SJSA1 (cell line): ENCODE data around the gene HAUS6. TPM values are rescaled to one million over a fixed set of nuclear protein-coding genes. Genes with fewer than 3 reads are reported as not detected.
"Not testable (repeated sequence)": the region's sequence is repeated elsewhere in the genome, so short reads cannot be mapped to it uniquely, and the experiment has no call there.

Experiments used
- DNase-seq, 2 experiments: peaks; one replicate each; pipeline ENCODE4 v3.0.0-alpha.2; 2015 to 2020; ENCODE audit warnings: low spot score in 2 of 2, low read depth in 1 of 2
- H3K27ac ChIP-seq: fragments of 250-450 bp; sonication (Bioruptor Pico); 2 replicates; pipeline ENCODE4 v1.5.1; 2020; ENCODE audit warnings: mild to moderate bottlenecking, moderate library complexity
- H3K27me3 ChIP-seq: fragments of 250-450 bp; sonication (Bioruptor Pico); replicated peaks from 2 replicates; pipeline ENCODE4 v1.5.1; 2020; ENCODE audit warnings: mild to moderate bottlenecking, moderate library complexity
- H3K36me3 ChIP-seq: fragments of 250-450 bp; sonication (Bioruptor Pico); 2 replicates; pipeline ENCODE4 v1.5.1; 2020; ENCODE audit warnings: mild to moderate bottlenecking
- H3K4me1 ChIP-seq: fragments of 250-450 bp; sonication (Bioruptor Pico); replicated peaks from 2 replicates; pipeline ENCODE4 v1.6.1; 2021; ENCODE audit warnings: mild to moderate bottlenecking
- H3K4me3 ChIP-seq: fragments of 250-450 bp; sonication (Bioruptor Pico); 2 replicates; pipeline ENCODE4 v1.5.1; 2020; ENCODE audit warnings: mild to moderate bottlenecking
- H3K9me3 ChIP-seq: fragments of 250-450 bp; sonication (Bioruptor Pico); replicated peaks from 2 replicates; pipeline ENCODE4 v1.5.1; 2020; ENCODE audit warnings: mild to moderate bottlenecking
- total RNA-seq: library from RNA; depleted of rRNA; stranded (reverse); fragments of >200 nt; shearing (Covaris generic); gene quantifications from 2 replicates; pipeline ENCODE4 v1.2.3, GENCODE V29; 2014

Gene HAUS6
- total RNA-seq, 1 experiment from 2014 or later: 13.5 TPM

DNA sequence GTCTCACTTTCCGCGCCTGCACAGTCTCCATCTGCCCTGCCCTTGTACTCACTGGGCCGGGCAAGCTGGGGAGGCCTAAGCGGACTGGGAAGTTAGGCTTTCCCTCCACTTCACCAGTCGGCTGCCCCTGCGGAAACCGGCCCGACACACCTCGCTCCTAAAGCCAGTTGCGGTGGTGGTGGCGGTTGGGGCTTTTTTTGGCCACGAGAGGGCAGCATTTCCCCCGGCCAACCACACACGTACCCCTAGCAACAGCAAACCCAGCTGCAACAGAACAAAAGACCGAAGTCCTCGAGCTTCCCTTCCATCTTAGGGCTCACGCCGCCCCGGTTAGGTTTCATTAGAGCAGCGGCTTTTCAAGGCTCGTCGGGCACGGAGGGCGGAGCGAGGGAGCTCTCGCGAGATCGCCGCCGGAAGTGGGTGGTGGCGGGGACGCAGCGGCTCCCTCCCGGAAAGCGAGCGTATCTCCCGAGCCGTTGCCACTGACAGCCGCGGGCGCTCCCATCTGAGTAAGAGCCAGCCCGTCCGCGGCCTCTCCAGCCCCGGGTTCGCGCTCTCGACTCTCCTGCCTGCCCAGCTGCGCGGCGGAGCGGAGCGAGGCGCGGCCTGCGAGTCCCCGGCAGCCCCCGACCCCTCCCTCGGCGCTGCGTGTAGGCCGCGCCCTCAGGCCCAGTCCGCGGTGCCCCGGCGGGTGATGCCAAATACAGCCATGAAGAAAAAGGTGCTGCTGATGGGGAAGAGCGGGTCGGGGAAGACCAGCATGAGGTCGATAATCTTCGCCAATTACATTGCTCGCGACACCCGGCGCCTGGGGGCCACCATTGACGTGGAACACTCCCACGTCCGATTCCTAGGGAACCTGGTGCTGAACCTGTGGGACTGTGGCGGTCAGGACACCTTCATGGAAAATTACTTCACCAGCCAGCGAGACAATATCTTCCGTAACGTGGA, 53.5 kb downstream of the HAUS6 start, which contains the start of gene RRAGA:
RRAGA (plus strand) TSS at position 462 of the 951 bp plus-strand sequence; CDS start at position 695, 233 bp downstream.
- Histone ChIP-seq H3K27me3 (no peaks in the 10 kb centered on the region), H3K36me3 (peaks cover 6% of the 10 kb centered on the region; the same call in 1 of the 2 replicates), H3K4me1 (no peaks in the 10 kb centered on the region; the same call in 1 of the 2 replicates), H3K27ac (peak within 1 kb of the TSS; percentile 68), H3K9me3 (0 out of 2 replicates have a peak, but pooled peaks cover 3% of the 10 kb centered on the region), H3K4me3 (peak within 1 kb of the TSS; percentile 52)
- DNase-seq: peak; percentile 76 to 77

GRCh38 chr9:19036611-19037010, 66.1 kb downstream of the HAUS6 start:
- Histone ChIP-seq H3K4me3 (no peak overlapping the region), H3K36me3 (no peaks in the 10 kb centered on the region), H3K27me3 (no peaks in the 10 kb centered on the region), H3K4me1 (no peaks in the 10 kb centered on the region), H3K27ac (no peak overlapping the region), H3K9me3 (no peaks in the 10 kb centered on the region)
- no peak for DNase-seq

DNA sequence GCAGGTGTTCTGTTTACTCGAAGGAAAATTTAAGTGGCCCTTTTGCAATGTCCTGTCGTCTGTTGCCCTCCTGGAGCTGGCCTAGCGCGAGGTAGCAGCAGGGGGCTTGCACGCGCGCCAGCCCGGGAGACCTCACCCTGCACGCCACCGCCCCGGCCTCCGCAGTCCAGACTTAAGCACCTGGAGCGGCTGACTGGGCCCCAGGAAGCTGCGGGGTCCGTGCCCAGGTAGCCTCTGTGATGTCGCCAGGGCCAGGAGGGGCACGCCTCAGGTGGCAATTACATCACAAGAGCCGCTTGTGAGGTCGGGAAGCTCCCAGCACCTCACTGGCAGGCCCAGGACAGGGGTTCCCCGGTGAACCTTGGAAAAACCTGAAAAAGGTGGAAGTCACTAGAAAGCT, 69.7 kb downstream of the HAUS6 start, which contains the start of gene SAXO1:
SAXO1 (minus strand) TSS at position 195 of the 400 bp plus-strand sequence. CDS start 301 bp downstream, outside the sequence.
- Histone ChIP-seq H3K27ac (no peak within 1 kb of the TSS), H3K4me1 (no peaks in the 10 kb centered on the region), H3K4me3 (no peak within 1 kb of the TSS), H3K36me3 (no peaks in the 10 kb centered on the region), H3K9me3 (no peaks in the 10 kb centered on the region), H3K27me3 (no peaks in the 10 kb centered on the region)
- DNase-seq: no peak

GRCh38 chr9:19032406-19032805, 70.3 kb downstream of the HAUS6 start:
- H3K27me3 ChIP-seq: no peaks in the 10 kb centered on the region
- no peak overlapping the region for H3K4me3 ChIP-seq
- H3K36me3 ChIP-seq: no peaks in the 10 kb centered on the region
- no peaks in the 10 kb centered on the region for H3K9me3 ChIP-seq
- no peaks in the 10 kb centered on the region for H3K4me1 ChIP-seq
- no peak for DNase-seq
- no peak overlapping the region for H3K27ac ChIP-seq

DNA sequence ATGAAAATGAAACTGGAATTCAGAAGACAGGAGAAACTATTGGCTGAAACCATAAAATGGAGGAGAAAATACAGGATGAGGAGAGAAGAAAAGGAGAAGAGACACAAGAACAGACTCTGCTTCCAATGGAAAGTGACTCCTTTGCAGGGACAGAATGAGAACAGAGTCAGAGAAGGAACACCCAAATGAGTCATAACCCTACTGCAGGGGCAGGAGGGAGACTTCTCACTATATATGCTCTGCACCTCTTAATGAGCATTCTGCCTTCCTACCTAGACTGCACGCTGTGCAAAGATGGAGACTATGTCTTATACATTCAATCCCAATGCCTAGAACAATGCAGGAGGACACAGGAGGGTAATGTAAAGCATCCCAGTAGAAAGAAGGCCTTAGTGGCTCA, 71.8 kb downstream of the HAUS6 start:
- Histone ChIP-seq H3K4me3 (no peak overlapping the region), H3K4me1 (no peaks in the 10 kb centered on the region), H3K27ac (no peak overlapping the region), H3K9me3 (no peaks in the 10 kb centered on the region), H3K27me3 (no peaks in the 10 kb centered on the region), H3K36me3 (no peaks in the 10 kb centered on the region)
- DNase-seq: no peak

- H3K27ac ChIP-seq: no peak overlapping the region
- no peaks in the 10 kb centered on the region for H3K4me1 ChIP-seq
- no peaks in the 10 kb centered on the region for H3K27me3 ChIP-seq
- DNase-seq: peak in 1 of 2 experiments; percentile 5
- no peaks in the 10 kb centered on the region for H3K36me3 ChIP-seq
- H3K4me3 ChIP-seq: no peak overlapping the region
- no peaks in the 10 kb centered on the region for H3K9me3 ChIP-seq
These were observed 73.8 kb downstream of the HAUS6 start for GRCh38 chr9:19028835-19029451.

GRCh38 chr9:19027825-19028224, 74.9 kb downstream of the HAUS6 start:
- no peak overlapping the region for H3K27ac ChIP-seq
- no peaks in the 10 kb centered on the region for H3K9me3 ChIP-seq
- no peaks in the 10 kb centered on the region for H3K27me3 ChIP-seq
- DNase-seq: no peak
- H3K4me3 ChIP-seq: no peak overlapping the region
- no peaks in the 10 kb centered on the region for H3K36me3 ChIP-seq
- H3K4me1 ChIP-seq: no peaks in the 10 kb centered on the region

- Histone ChIP-seq H3K27me3 (no peaks in the 10 kb centered on the region), H3K9me3 (no peaks in the 10 kb centered on the region), H3K4me3 (no peak overlapping the region), H3K4me1 (no peaks in the 10 kb centered on the region), H3K36me3 (no peaks in the 10 kb centered on the region), H3K27ac (no peak overlapping the region)
- DNase-seq: no peak
These were observed 76.3 kb downstream of the HAUS6 start for GRCh38 chr9:19026375-19026774.

DNA sequence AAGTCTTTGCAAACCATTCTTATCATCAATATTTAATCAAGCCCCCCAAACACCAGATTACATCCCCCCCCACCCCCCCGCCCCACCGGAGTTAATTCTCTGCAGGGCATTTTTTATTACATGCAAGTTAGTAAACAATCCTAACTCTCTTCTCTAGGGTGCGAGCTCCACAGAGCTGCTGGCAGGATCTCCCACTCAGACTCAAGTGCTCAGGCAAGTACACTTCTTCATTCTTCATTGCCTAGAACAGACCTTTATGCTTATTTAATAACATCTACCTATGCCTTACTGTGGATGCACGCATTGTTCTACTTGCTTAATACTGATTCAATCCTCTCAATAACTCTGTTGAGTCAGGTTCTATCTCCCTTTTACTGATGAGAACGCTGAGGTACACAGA, 79.6 kb downstream of the HAUS6 start:
- H3K4me1 ChIP-seq: no peaks in the 10 kb centered on the region
- H3K9me3 ChIP-seq: no peaks in the 10 kb centered on the region
- no peaks in the 10 kb centered on the region for H3K27me3 ChIP-seq
- DNase-seq: no peak
- no peak overlapping the region for H3K4me3 ChIP-seq
- no peaks in the 10 kb centered on the region for H3K36me3 ChIP-seq
- no peak overlapping the region for H3K27ac ChIP-seq

DNA sequence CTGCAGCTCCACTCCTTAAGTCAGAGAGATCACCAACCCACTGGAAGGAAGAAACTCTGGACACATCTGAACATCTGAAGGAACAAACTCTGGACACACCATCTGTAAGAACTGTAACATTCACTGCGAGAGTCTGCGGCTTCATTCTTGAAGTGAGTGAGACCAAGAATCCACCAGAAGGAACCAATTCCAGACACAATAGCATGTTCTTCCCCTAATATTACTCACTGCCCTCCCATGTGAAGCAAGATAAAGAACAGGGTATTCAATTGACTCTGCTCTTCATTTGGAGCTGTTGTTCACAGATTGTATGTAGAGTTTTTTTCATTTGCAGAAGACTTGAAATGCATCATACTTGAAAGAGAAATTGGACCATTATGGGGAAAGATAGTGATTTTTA, 80.5 kb downstream of the HAUS6 start:
- H3K36me3 ChIP-seq: no peaks in the 10 kb centered on the region
- H3K27ac ChIP-seq: no peak overlapping the region
- no peaks in the 10 kb centered on the region for H3K9me3 ChIP-seq
- H3K4me1 ChIP-seq: no peaks in the 10 kb centered on the region
- no peak overlapping the region for H3K4me3 ChIP-seq
- no peaks in the 10 kb centered on the region for H3K27me3 ChIP-seq
- no peak for DNase-seq

DNA sequence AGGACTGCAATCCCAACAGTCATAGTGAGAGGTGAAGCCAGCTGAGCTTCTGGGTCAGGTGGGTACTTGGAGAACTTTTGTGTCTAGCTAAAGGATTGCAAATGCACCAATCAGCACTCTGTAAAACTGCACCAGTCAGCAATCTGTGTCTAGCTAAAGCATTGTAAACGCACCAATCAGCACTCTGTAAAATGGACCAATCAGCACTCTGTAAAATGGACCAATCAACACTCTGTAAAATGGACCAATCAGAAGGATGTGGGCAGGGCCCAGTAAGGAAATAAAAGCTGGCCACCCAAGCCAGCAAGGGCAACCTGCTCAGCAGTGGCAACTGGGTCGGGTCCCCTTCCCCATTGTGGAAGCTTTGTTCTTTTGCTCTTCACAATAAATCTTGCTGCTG, 81.1 kb downstream of the HAUS6 start:
- not testable (repeated sequence) for DNase-seq, H3K4me1 ChIP-seq, H3K27me3 ChIP-seq, H3K9me3 ChIP-seq, H3K36me3 ChIP-seq, H3K4me3 ChIP-seq, H3K27ac ChIP-seq

DNA sequence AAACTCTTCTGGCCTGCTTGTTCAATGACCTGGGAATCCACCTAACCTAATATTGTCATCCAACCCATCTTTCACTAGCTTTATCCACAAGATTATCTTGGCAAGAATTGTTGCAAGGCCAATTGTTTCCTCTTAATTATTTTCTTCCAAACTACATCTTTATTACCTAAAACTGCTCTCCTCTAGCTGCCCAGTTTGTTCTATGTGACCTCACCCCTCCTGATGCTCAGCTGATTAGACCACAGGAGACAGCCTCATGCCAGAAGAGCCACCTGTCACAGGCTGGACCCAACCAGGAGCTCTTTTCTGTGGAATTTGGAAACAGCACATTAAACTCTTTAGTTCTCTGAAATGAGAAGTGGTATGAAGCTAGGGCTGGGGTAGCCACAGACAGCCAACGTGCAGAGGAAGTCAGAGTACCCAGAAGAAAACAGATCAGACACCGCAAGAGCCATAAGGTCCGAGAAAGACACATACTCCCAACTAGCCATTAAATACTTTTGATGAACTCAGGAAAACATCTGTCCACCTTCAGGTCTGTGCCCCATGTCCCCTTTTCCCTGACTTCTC, 81.7 kb downstream of the HAUS6 start:
- Histone ChIP-seq H3K27me3 (no peaks in the 10 kb centered on the region), H3K4me1 (no peaks in the 10 kb centered on the region), H3K9me3 (no peaks in the 10 kb centered on the region), H3K4me3 (no peak overlapping the region), H3K36me3 (no peaks in the 10 kb centered on the region), H3K27ac (no peak overlapping the region)
- DNase-seq: no peak

DNA sequence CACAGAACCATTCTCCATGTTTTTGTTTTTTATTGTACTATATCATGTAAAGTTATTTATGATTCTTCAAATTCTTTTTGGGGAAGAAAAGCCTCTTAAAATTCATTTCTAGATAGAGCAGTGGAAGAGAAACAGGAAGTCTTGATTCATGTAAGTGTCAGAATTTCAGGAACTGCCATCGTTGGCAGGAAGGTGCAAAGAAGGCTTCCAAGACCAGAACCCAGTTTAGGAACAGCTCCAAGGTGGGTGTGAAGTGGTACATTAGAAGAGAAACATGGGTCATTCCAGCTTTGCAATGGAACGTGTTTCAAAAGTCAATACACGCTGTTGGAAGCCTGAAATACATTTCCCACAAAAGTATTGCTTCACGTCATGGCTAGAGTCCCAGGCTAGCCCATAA, 84.5 kb downstream of the HAUS6 start:
- no peak overlapping the region for H3K27ac ChIP-seq
- no peak overlapping the region for H3K4me3 ChIP-seq
- no peaks in the 10 kb centered on the region for H3K9me3 ChIP-seq
- no peaks in the 10 kb centered on the region for H3K36me3 ChIP-seq
- H3K4me1 ChIP-seq: no peaks in the 10 kb centered on the region
- H3K27me3 ChIP-seq: no peaks in the 10 kb centered on the region
- DNase-seq: no peak
